Dendritic cell treated with granulocyte-macrophage colony-stimulating factor and Interleukin-4, amounts not matched to agents 40 ng/mL and 50 ng/mL, for 4 days (primary cell): Measurements from ENCODE around the gene NR5A1.
A peak's percentile ranks its signal among the peaks of the same experiment; 100 is the strongest.

ENCODE experiments used
- H3K27ac Mint-ChIP-seq: one replicate; pipeline ENCODE4 v1.8.0; 2022; ENCODE audit warnings: mild to moderate bottlenecking, mixed read lengths
- H3K27me3 Mint-ChIP-seq: one replicate; pipeline ENCODE4 v1.8.0; 2022; ENCODE audit warnings: mild to moderate bottlenecking, mixed read lengths
- H3K36me3 Mint-ChIP-seq: one replicate; pipeline ENCODE4 v1.8.0; 2022; ENCODE audit warnings: low read depth, mixed read lengths
- H3K4me1 Mint-ChIP-seq: one replicate; pipeline ENCODE4 v1.8.0; 2022; ENCODE audit warnings: low read depth, mixed read lengths
- H3K4me3 Mint-ChIP-seq: one replicate; pipeline ENCODE4 v1.8.0; 2022; ENCODE audit warnings: mild to moderate bottlenecking, moderate library complexity, mixed read lengths
- H3K9me3 Mint-ChIP-seq: one replicate; pipeline ENCODE4 v1.8.0; 2022; ENCODE audit warnings: mixed read lengths
- intact Hi-C: fragments of 100-400 bp; cut with micrococcal nuclease; formaldehyde crosslinking; loops from one replicate; pipeline ENCODE4 v1.15.0; 2022

NR5A1 gene

DNA sequence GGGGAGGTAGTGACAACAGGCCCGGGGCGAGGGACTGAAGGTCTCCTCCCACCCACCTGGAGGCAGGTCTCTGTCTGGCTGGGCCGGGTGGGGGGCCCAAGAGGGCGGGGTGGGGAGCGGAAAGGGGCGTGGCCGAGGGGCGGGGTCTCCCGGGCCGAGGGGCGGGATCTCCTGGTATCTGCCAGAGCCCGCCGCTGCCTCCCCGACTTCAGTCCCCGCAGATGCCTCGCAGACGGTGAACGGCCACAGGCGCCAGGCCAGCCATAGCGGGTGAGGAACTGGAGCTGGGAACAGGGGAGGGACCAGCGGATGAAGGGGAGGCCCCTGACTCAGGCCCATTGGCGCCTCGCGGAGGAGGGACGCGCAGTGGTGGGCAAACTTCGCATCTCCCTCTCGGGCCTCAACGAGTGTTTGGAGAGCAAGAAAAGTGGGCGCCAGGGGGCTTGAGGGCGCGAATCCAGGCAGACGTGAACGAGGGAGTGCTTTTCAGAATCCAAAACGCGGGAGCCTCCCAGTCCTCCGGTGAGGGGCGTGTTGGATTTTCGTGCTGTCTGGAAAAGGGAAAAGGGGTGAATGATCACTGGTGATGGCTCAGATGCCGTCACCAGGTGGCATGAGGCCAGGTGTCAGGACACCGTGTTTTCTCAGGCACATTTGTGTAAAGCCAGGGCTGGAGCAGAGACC lies 56.8 kb downstream of the NR5A1 start, which contains the start of gene ADGRD2:
Gene ADGRD2 (plus strand): TSS at position 211 of the 684 bp plus-strand sequence. CDS start 1,216 bp downstream, outside the sequence.
- intact Hi-C loops = no loop called here
- Mint-ChIP-seq H3K9me3 (no peaks in the 10 kb centered on the region), H3K4me1 (peaks cover 6% of the 10 kb centered on the region), H3K27ac (no peak within 1 kb of the TSS), H3K27me3 (peaks cover 51% of the 10 kb centered on the region), H3K4me3 (peak within 1 kb of the TSS; percentile 25), H3K36me3 (no peaks in the 10 kb centered on the region)

DNA sequence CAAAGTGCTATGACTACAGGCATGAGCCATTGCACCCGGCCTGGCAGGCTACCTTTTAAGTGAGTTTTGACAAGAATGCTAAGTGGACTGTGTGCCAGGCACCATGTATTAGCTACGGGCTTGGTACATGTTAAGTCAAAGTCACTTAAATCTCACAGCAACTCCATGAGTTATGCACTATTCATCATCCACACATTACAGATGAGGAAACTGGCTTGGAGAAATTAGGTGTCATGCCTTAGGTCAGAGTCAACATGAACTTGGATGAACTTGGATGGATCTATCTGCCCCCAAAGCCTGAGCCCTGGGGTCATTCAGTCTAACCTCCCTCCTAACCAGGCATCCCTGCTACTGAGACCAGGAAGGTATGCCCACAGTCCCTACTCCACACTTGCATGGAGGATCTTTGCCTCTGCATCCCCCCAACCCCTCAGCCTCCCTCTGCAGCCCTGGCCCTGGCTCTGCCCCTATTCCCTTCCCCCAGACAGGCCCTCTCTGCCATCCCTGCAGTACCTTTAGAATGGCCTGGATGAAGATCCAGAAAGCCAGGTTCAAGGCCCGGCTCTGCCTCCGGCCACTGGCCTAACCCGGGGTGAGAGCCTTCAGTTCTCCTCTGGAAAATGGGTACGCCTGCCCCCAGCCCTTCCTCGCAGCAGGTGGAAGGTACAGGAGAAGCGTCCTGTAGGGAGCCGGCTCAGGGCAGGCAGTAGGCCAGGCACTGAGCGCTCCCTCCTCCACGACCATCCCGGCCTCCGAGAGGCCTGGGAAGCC lies 57.6 kb downstream of the NR5A1 start:
- Mint-ChIP-seq H3K36me3 (no peaks in the 10 kb centered on the region), H3K4me1 (peaks cover 6% of the 10 kb centered on the region), H3K4me3 (no peak overlapping the region), H3K9me3 (no peaks in the 10 kb centered on the region), H3K27me3 (peaks cover 48% of the 10 kb centered on the region), H3K27ac (no peak overlapping the region)
- intact Hi-C loops = no loop called here

DNA sequence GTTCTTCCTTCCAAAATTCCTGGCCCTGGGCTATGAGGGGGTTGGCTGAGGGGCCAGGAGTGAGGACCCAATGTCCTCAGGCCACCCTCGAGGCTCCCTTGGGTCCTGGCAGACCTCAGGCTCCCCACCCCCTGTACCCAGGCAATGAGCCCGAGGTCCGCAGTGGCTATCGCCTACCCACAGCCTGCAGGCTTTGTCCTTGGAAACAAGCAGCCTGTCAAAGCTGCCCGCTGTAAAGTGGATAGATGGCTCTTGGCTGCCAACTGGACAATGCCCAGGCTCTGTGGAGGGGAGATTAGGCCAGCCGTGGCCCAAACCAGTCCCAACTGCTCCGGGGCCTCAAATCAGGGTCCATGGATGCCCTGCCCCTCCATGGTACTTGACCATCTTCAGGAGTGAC lies 59.2 kb downstream of the NR5A1 start:
- intact Hi-C loops = no loop called here
- Mint-ChIP-seq H3K9me3 (no peaks in the 10 kb centered on the region), H3K36me3 (no peaks in the 10 kb centered on the region), H3K27ac (no peak overlapping the region), H3K4me3 (no peak overlapping the region), H3K4me1 (peaks cover 6% of the 10 kb centered on the region), H3K27me3 (peaks cover 39% of the 10 kb centered on the region)

DNA sequence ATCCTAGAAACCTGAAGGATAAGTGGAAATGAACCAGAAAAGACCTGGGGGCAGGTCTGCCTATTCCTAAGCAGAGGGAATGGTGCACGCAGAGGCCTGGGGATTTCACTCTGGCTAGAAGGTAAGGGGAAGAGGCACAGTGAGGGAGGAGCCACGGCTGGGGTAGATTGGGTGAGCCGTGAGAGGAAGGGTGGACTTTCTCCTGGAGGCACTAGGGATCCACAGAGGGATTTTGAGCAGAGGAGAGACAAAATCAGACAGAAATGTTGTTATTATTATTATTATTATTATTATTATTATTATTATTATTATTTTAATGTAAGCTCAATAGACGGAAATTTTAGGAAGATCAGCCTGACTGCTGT lies 59.9 kb downstream of the NR5A1 start:
- H3K36me3 Mint-ChIP-seq = no peaks in the 10 kb centered on the region
- H3K27me3 Mint-ChIP-seq = peaks cover 36% of the 10 kb centered on the region
- H3K9me3 Mint-ChIP-seq = no peaks in the 10 kb centered on the region
- intact Hi-C loops = no loop called here
- no peak overlapping the region for H3K4me3 Mint-ChIP-seq
- no peak overlapping the region for H3K27ac Mint-ChIP-seq
- peaks cover 6% of the 10 kb centered on the region for H3K4me1 Mint-ChIP-seq

DNA sequence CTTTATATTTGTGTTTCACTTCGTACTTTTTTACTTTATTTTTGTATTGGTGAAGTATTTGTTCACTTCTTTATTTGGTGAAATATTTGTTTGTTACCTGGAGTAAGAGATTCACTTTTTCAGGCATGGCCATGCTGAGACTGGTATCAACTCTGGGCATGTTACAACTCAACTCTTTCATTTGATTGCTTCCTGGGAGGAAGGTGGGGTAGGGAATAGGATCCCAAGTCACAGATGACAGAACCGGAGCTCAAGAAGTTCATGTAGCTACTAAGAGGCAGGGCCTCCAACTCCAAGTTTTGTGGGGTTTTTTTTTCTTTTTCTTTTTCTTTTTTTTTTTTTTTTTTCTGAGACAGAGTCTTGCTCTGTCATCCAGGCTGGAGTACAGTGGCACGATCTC lies 63.0 kb downstream of the NR5A1 start:
- intact Hi-C loops = no loop called here
- Mint-ChIP-seq H3K36me3 (no peaks in the 10 kb centered on the region), H3K27me3 (peaks cover 27% of the 10 kb centered on the region)

DNA sequence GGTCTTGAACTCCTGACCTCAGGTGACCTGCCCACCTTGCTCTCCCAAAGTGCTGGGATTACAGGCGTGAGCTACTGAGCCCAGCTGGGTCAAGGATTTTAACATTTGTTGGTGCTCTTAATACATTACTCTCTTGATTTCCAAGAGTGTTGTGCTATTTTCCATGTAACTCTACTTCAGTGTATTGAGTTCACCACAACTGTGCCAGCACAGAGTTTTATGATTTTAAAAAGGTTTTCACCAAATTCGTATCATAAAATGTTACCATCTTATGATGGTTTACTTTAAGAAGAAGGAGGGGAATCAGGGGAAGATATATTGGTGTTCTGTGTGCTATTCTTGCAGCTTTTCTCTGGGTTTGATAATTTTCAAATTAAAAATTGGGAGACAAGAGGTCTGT lies 63.6 kb downstream of the NR5A1 start:
- no peaks in the 10 kb centered on the region for H3K9me3 Mint-ChIP-seq
- H3K4me3 Mint-ChIP-seq = no peak overlapping the region
- H3K36me3 Mint-ChIP-seq = no peaks in the 10 kb centered on the region
- intact Hi-C loops = no loop called here
- H3K27ac Mint-ChIP-seq = no peak overlapping the region
- H3K27me3 Mint-ChIP-seq = peaks cover 24% of the 10 kb centered on the region
- H3K4me1 Mint-ChIP-seq = no peaks in the 10 kb centered on the region

More for the DNA sequence above, 63.0 kb downstream of the NR5A1 start:
- Mint-ChIP-seq H3K4me3 (no peak overlapping the region), H3K4me1 (no peaks in the 10 kb centered on the region), H3K9me3 (no peaks in the 10 kb centered on the region), H3K27ac (no peak overlapping the region)

DNA sequence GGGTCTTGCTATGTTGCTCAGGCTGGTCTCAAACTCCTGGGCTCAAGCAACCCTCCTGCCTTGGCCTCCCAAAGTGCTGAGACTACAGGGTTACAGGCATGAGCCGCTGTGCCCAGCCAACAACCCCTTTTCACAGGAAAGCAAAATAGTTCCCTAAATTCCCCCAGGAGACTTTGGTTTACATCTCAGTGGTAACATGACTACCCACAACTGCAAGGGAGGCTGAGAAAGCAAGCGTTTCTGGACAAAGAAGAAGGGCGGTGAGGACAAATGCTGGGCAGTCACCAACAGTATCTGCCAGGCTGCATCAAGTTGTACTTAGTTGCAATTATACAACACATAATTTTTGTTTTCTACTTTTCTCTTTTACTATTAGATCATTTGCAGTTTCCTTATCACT lies 64.4 kb downstream of the NR5A1 start:
- H3K27ac Mint-ChIP-seq = no peak overlapping the region
- H3K4me1 Mint-ChIP-seq = no peaks in the 10 kb centered on the region
- intact Hi-C loops = no loop called here
- no peaks in the 10 kb centered on the region for H3K36me3 Mint-ChIP-seq
- H3K9me3 Mint-ChIP-seq = no peaks in the 10 kb centered on the region
- peaks cover 24% of the 10 kb centered on the region for H3K27me3 Mint-ChIP-seq
- H3K4me3 Mint-ChIP-seq = no peak overlapping the region

DNA sequence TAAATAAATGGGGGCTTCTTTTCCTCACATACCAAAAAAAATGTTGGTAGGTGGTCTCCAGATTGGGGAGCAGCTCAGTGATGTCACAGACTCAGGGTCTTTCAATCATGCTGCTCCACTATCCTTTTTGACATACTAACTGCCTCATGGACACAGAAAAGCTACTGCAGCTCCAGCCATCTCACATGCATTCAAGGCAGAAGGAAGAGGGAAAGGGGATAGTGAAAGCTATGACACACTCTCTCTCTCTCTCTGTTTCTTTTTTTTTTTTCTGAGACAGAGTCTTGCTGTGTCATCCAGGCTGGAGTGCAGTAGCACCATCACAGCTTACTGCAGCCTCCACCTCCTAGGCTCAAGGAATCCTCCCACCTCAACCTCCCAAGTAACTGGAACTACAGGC lies 64.8 kb downstream of the NR5A1 start:
- Mint-ChIP-seq H3K4me3 (no peak overlapping the region), H3K36me3 (no peaks in the 10 kb centered on the region), H3K9me3 (no peaks in the 10 kb centered on the region), H3K27ac (no peak overlapping the region), H3K27me3 (peaks cover 24% of the 10 kb centered on the region), H3K4me1 (no peaks in the 10 kb centered on the region)
- intact Hi-C loops = no loop called here

DNA sequence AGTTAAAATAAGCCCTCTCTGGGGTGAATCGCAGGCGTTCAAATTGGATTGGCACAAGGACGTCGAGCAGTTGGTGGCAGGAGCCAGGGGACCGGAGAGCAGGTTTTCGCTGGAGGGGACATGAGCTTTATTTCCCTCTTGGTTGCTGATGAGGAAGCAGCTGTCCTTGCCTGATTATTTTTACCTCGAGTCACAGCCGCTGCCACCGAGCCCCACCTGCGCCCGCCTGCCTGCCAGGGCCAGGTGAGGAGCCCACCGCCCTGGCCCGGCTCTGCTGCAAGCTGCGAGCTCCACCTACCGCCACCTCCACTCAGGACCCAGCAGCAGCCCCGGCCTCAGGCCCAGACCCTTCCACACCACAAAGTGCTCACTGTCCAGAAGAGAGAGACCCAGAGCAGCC lies 65.9 kb downstream of the NR5A1 start:
- intact Hi-C loops = no loop called here
- no peak overlapping the region for H3K27ac Mint-ChIP-seq

DNA sequence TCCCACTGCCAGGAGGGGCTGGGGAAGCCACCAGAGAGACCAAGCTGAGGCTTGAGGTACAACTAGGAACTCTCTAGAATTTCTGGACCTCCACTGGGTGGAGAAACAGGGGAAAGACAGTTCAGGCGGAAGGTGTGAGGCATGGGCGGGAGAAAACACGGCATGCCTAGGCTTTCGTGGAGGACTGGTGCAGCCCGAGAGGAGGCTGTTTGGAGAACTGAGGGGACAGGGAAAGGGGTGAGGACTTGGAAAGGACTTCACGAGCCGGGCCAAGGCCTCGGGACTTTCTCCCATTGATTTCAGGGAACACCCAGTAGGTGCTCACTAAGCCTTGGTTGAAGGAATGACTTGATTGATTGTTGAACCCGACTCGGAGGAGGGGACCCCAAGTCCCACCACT lies 66.4 kb downstream of the NR5A1 start:
- intact Hi-C loops = no loop called here
- Mint-ChIP-seq H3K4me3 (no peak overlapping the region), H3K27ac (no peak overlapping the region), H3K4me1 (no peaks in the 10 kb centered on the region), H3K36me3 (no peaks in the 10 kb centered on the region), H3K27me3 (peaks cover 24% of the 10 kb centered on the region), H3K9me3 (no peaks in the 10 kb centered on the region)

More for the DNA sequence above, 65.9 kb downstream of the NR5A1 start:
- H3K4me1 Mint-ChIP-seq = no peaks in the 10 kb centered on the region
- H3K4me3 Mint-ChIP-seq = no peak overlapping the region
- H3K27me3 Mint-ChIP-seq = peaks cover 24% of the 10 kb centered on the region
- H3K9me3 Mint-ChIP-seq = no peaks in the 10 kb centered on the region
- no peaks in the 10 kb centered on the region for H3K36me3 Mint-ChIP-seq

DNA sequence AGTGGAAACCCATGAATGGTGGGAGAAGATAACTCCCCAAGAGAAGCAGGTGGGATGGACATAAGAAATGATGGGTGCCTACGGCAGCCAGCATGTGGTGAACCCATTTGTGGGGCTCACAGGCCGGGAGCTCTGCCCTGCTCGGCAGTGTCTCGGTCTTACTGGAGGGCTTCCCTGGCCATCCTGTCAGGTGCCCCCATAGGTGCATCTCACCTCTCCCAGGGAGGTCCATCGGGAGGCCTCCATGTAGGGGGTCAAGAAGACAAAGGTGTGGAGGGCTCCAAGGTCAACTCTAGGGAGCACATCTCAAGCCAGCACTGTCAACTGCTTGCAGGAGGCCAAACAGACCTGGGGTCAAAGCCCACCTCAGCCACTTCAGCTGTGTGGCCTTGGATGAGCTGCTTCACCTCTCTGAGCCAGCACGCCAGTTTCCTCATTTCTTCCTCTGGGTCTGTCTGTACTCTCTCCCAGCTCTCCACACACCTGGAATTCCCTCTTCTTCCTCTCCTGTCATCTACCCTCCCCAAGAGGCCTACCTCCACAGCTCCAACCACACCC lies 67.4 kb downstream of the NR5A1 start:
- no peaks in the 10 kb centered on the region for H3K36me3 Mint-ChIP-seq
- H3K4me1 Mint-ChIP-seq = no peaks in the 10 kb centered on the region
- H3K9me3 Mint-ChIP-seq = no peaks in the 10 kb centered on the region
- intact Hi-C loops = no loop called here
- no peak overlapping the region for H3K27ac Mint-ChIP-seq
- peaks cover 24% of the 10 kb centered on the region for H3K27me3 Mint-ChIP-seq
- no peak overlapping the region for H3K4me3 Mint-ChIP-seq

DNA sequence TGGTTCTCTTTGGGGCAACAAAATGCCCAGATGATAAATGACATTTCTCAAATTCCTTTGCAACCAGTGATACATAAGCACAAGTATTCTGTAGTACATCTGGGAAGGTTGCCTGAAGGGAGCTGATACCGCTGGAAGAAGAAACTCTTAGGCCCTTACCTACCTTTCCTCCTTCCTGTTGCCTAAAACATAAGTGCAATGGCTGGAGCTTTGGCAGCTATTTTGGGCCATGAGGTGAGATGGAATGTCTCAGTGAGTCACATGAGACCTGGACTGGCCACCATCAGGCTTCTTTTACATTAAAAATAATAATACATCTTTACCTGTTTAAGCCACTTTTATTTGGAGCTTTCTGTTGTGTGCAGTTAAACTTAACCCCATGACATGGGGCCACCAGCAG lies 68.1 kb downstream of the NR5A1 start:
- Mint-ChIP-seq H3K36me3 (no peaks in the 10 kb centered on the region), H3K4me1 (no peaks in the 10 kb centered on the region), H3K27ac (no peak overlapping the region), H3K27me3 (peaks cover 24% of the 10 kb centered on the region), H3K9me3 (no peaks in the 10 kb centered on the region), H3K4me3 (no peak overlapping the region)
- intact Hi-C loops = no loop called here

DNA sequence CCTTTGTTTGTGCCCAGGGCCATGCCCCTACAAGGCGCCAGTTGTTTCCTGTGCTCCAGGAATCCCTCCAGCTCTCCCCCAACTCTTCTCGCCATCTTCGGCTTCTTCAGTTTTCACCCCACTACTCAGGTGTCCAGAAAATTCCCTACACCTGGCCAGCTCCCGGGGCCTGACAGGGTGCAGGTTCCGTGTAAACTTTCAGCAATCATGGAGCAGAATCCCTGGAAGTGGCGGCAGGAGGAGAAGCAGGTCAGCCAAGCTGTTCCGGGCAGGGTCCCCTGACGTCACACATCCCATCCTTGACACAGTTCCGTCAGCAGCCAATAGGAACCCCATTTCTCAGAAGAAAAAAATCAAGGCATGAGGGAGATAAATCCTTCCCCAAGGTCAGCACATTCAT lies 69.1 kb downstream of the NR5A1 start:
- H3K4me3 Mint-ChIP-seq = no peak overlapping the region
- no peak overlapping the region for H3K27ac Mint-ChIP-seq
- peaks cover 29% of the 10 kb centered on the region for H3K27me3 Mint-ChIP-seq
- H3K36me3 Mint-ChIP-seq = no peaks in the 10 kb centered on the region
- no peaks in the 10 kb centered on the region for H3K4me1 Mint-ChIP-seq
- intact Hi-C loops = no loop called here
- H3K9me3 Mint-ChIP-seq = no peaks in the 10 kb centered on the region

DNA sequence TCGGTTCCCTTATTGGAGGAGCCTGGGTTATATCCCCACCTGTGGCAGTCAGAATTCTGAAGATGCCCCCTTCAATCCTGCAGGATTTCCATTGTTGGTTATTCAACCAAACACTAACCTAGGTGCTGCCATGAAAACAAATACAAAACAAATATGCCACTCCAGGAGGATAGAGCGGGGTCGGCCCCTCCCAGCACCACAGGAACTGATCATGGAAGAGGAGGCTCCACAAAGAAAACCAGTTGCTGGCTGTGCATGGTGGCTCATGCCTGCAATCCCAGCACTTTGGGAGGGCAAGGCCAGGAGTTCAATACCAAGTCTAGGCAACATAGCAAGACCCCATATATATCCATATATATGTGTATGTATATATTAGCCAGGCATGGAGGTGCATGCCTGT lies 70.1 kb downstream of the NR5A1 start:
- Mint-ChIP-seq H3K4me1 (no peaks in the 10 kb centered on the region), H3K27ac (no peak overlapping the region), H3K4me3 (no peak overlapping the region), H3K36me3 (no peaks in the 10 kb centered on the region), H3K27me3 (peaks cover 27% of the 10 kb centered on the region), H3K9me3 (no peaks in the 10 kb centered on the region)
- intact Hi-C loops = no loop called here
